ENCODE results near the gene ARHGEF39. TPM values are rescaled to one million over a fixed set of nuclear protein-coding genes. Genes with fewer than 3 reads are reported as not detected.

Gene ARHGEF39
- total RNA-seq, 2 donors from 2014 or later = 4.6 to 14.2 TPM

DNA sequence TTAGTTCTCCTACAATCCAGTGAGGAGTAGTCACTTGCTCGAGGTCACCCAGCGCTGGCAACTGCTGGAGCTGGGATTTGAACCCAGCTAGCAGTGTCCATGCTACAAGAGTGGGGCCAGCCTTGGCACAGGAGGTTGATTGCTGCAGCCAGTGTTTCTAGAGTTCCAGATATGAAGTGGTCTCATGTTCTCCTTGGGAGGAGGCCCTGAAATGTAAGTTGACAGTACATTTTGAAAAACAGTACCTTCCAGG lies 6.1 kb downstream of the ARHGEF39 start:
- Mint-ChIP-seq H3K4me3 (peak overlapping the region; percentile 88), H3K9me3 (no peaks in the 10 kb centered on the region), H3K27ac (peak overlapping the region; percentile 99), H3K4me1 (ENCODE audit: low read depth in 2 of 2) (peaks cover 63 to 64% of the 10 kb centered on the region in 2 donors), H3K27me3 (no peaks in the 10 kb centered on the region), H3K36me3 (peaks cover 6% of the 10 kb centered on the region)
- DNase-seq (ENCODE audit: low spot score) (no peak), ATAC-seq (no peak)

- DNase-seq (ENCODE audit: low spot score) (peak; percentile 91), ATAC-seq (peak; percentile 84 to 89)
- Mint-ChIP-seq H3K4me1 (ENCODE audit: low read depth in 2 of 2) (peaks cover 62 to 63% of the 10 kb centered on the region in 2 donors), H3K36me3 (peaks cover 6% of the 10 kb centered on the region), H3K27ac (peak within 1 kb of the TSS; percentile 99), H3K9me3 (no peaks in the 10 kb centered on the region), H3K27me3 (no peaks in the 10 kb centered on the region), H3K4me3 (peak within 1 kb of the TSS; percentile 88)
Observed at GRCh38 chr9:35658137-35658967, 6.6 kb downstream of the ARHGEF39 start, which contains the start of gene CCDC107. Gene CCDC107, plus strand, starts transcription at chr9:35658292. Its CDS starts 88 bp downstream, at chr9:35658380.

DNA sequence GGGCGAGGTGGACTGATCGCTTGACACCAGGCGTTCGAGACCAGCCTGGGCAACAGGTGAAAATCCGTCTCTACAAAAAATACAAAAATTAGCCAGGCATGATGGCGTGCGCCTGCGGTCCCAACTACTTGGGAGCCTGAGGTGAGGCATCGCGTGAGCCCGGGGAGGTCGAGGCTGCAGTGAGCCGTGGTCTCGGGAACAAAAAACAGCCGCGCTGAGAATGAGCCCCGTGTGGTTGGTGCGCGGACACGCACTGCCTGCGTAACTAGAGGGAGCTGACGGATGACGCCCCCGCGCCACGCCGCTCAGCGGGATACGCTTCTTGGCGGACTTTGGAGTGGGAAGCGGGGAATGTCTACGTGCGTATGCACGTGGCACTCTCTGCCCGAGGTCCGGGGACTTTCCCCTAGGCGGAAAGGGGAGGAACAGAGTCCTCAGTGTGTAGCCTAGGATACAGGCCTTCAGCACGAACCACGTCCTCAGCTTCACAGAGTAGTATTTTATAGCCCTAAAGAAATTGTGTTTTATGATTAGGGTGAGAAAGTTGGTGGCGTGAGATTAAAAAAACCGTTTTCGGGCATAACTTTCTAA lies 7.4 kb downstream of the ARHGEF39 start, which contains the start of gene RMRP:
RMRP (minus strand) TSS at position 474 of the 591 bp plus-strand sequence.
- Mint-ChIP-seq H3K4me1 (ENCODE audit: low read depth in 2 of 2) (peaks cover 56 to 58% of the 10 kb centered on the region in 2 donors), H3K27me3 (no peaks in the 10 kb centered on the region), H3K9me3 (no peaks in the 10 kb centered on the region), H3K27ac (peak within 1 kb of the TSS; percentile 99), H3K36me3 (peaks cover 6% of the 10 kb centered on the region), H3K4me3 (peak within 1 kb of the TSS; percentile 88)
- DNase-seq (ENCODE audit: low spot score) = peak; percentile 97
- peak; percentile 95 to 96 for ATAC-seq

DNA sequence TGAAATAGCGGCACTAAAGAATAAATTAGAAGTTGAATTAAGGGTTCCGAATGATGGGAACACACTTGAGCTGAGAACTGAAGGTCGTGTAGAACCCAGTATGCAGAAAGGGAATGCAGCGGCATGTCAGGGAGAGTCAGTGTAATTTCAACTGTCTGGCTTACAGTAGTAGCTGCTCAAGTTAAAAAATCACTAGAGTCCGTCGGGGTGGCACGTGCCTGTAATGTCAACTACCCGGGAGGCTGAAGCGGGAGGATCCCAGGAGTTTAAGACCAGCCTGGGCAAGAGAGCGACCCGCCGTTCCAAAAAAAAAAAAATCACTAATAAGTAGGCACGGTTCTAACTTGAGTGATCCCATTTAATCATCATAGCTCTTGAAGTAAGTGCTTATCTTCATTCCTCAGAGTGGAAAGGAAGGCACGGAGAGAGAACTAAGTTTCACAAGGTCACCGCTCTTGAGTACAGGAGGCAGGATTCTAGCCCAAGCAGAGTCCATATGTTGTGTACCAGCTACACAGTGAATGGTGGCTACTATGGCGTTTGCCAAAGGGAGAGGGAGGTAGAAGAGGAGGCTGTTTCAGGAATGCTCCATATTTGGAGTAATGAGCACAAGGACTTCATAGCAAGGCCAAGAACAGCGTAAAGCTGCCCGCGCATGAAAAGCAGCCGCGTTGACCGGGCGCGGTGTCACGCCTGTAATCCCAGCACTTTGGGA lies 8.0 kb downstream of the ARHGEF39 start:
- ATAC-seq (no peak), DNase-seq (ENCODE audit: low spot score) (no peak)
- H3K4me3 Mint-ChIP-seq = peak overlapping the region; percentile 88

GRCh38 chr9:35656348-35656747 lies 8.6 kb downstream of the ARHGEF39 start:
- peak overlapping the region; percentile 88 for H3K4me3 Mint-ChIP-seq
- H3K9me3 Mint-ChIP-seq = no peaks in the 10 kb centered on the region
- peaks cover 48 to 52% of the 10 kb centered on the region in 2 donors for H3K4me1 Mint-ChIP-seq (ENCODE audit: low read depth in 2 of 2)
- H3K27me3 Mint-ChIP-seq = no peaks in the 10 kb centered on the region
- H3K36me3 Mint-ChIP-seq = peaks cover 6% of the 10 kb centered on the region
- no peak for DNase-seq (ENCODE audit: low spot score)
- ATAC-seq = no peak
- peak overlapping the region; percentile 99 for H3K27ac Mint-ChIP-seq

More for the DNA sequence above, 8.0 kb downstream of the ARHGEF39 start:
- Mint-ChIP-seq H3K9me3 (no peaks in the 10 kb centered on the region), H3K4me1 (ENCODE audit: low read depth in 2 of 2) (peaks cover 52% of the 10 kb centered on the region in 2 donors), H3K27me3 (no peaks in the 10 kb centered on the region), H3K27ac (peak overlapping the region; percentile 99), H3K36me3 (peaks cover 6% of the 10 kb centered on the region)

DNA sequence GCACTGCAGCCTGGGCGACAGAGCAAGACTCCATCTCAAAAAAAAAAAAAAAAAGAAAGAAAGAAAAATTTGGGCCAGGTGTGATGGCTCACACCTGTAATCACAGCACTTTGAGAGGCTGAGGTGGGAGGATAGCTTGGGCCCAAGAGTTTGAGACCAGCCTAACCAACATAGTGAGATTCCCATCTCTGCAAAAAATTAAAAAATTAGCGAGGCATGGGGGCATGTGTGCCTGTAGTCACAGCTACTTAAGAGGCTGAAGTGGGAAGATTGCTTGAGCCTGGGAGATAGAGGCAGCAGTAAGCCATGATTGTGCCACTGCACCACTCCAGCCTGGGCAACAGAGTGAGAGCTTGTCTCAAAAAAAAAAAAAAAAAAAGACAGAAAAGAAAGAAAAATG lies 11.4 kb downstream of the ARHGEF39 start:
- no peak overlapping the region for H3K4me3 Mint-ChIP-seq
- ATAC-seq = no peak

GRCh38 chr9:35652829-35653209 lies 12.2 kb downstream of the ARHGEF39 start:
- Mint-ChIP-seq H3K27me3 (no peaks in the 10 kb centered on the region), H3K9me3 (no peaks in the 10 kb centered on the region), H3K36me3 (no peaks in the 10 kb centered on the region), H3K4me3 (no peak overlapping the region), H3K4me1 (ENCODE audit: low read depth in 2 of 2) (peaks cover 40 to 45% of the 10 kb centered on the region in 2 donors), H3K27ac (no peak overlapping the region)
- ATAC-seq (no peak), DNase-seq (ENCODE audit: low spot score) (no peak)

More for the DNA sequence above, 11.4 kb downstream of the ARHGEF39 start:
- peaks cover 35 to 39% of the 10 kb centered on the region in 2 donors for H3K4me1 Mint-ChIP-seq (ENCODE audit: low read depth in 2 of 2)
- DNase-seq (ENCODE audit: low spot score) = no peak
- H3K36me3 Mint-ChIP-seq = no peaks in the 10 kb centered on the region
- H3K9me3 Mint-ChIP-seq = no peaks in the 10 kb centered on the region
- no peaks in the 10 kb centered on the region for H3K27me3 Mint-ChIP-seq
- H3K27ac Mint-ChIP-seq = peak overlapping the region in 1 of 2 donors; percentile 60

DNA sequence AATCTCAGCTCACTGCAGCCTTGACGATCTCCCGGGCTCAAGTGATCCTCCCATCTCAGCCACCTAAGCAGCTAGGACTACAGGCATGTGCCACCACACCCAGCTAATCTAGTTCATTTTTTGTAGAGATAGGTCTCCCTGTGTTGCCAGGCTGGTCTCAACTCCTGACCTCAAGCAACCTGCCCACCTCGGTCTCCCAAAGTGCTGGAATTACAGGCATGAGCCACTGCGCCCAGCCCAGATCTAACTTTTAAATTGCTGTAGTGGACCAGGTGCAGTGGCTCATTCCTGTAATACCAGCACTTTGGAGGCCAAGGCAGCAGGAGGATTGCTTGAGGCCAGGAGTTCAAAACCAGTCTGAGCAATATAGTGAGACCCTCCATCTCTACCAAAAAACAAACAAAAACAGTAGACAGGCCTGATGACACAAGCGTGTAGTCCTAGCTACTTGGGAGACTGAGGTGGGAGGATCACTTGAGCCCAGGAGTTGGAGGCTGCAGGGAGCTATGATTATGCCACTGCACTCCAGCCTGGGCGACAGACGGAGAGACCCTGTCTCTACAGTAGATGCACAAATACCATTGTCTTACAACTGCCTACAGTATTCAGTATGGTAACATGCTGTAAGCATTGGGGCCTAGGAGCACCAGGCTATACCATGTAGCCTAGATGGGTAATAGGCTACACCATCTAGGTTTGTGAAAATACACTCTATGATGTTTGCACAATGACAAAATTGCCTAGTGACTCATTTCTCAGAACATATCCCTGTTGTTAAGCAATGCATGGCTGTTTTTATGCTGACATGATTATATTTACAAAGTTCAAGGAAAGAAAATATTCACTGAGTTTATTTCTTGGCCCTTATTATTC lies 12.8 kb downstream of the ARHGEF39 start:
- Mint-ChIP-seq H3K36me3 (no peaks in the 10 kb centered on the region), H3K27me3 (no peaks in the 10 kb centered on the region), H3K27ac (no peak overlapping the region), H3K4me1 (ENCODE audit: low read depth in 2 of 2) (peaks cover 40 to 45% of the 10 kb centered on the region in 2 donors), H3K9me3 (no peaks in the 10 kb centered on the region), H3K4me3 (peak overlapping the region; percentile 38)
- no peak for DNase-seq (ENCODE audit: low spot score)
- peak; percentile 34 to 41 for ATAC-seq

- ATAC-seq = no peak
- Mint-ChIP-seq H3K4me1 (ENCODE audit: low read depth in 2 of 2) (peaks cover 34 to 35% of the 10 kb centered on the region in 2 donors), H3K27me3 (no peaks in the 10 kb centered on the region), H3K36me3 (no peaks in the 10 kb centered on the region), H3K27ac (peak within 1 kb of the TSS; percentile 86 to 94), H3K4me3 (peak within 1 kb of the TSS; percentile 60), H3K9me3 (no peaks in the 10 kb centered on the region)
- DNase-seq (ENCODE audit: low spot score) = no peak
Observed at GRCh38 chr9:35650341-35651158, 14.4 kb downstream of the ARHGEF39 start, which contains the start of gene SIT1. Gene SIT1, minus strand, starts transcription at chr9:35650931. Its CDS starts 78 bp downstream, at chr9:35650853.

DNA sequence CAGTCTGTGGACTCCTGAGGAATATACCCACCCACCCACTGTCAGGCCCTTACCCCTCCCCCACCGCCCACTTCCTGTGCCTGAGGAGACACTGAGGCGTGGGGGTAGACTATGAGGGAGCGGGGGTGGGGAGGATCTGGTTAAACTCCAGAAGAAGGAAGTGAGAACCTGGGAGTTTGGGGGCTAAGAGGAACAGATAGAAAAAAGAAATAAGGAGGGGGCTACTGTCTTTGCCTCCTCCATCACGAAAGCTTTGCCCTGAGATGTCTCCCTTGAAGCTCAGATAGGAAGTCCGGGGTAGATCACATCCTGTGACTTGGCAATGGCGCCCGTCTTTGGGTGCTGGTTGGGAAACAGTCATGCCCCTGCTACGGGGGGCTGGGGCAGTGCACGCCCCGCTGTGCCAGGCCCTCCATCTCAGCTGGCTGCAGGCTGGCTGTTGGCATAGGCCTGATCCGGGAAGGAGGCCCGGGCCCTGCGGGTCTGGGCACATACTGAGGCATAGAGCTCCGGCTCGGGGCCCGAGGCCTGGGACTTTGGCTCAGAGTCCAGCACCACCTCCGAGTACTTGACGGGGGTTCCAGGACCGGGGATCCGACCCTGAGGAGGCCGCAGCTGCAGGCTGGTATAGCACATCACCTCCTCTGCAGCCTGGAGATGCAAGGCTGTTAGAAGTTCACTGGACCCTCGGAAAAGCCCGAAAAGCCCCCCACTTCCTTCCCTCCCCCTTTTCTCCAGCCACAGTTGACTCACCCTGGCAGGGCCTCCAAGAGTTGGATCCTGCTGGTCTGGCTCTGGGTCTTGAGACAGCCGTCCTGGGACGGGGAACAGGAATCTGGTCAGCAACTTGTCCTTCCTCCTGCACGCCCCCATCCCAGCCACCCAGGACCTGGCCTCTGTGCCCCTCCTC lies 15.3 kb downstream of the ARHGEF39 start:
- DNase-seq (ENCODE audit: low spot score) = no peak
- H3K4me3 Mint-ChIP-seq = peak overlapping the region; percentile 60
- H3K4me1 Mint-ChIP-seq (ENCODE audit: low read depth in 2 of 2) = peaks cover 36% of the 10 kb centered on the region in 2 donors
- H3K27ac Mint-ChIP-seq = peak overlapping the region; percentile 86 to 94
- H3K27me3 Mint-ChIP-seq = no peaks in the 10 kb centered on the region
- no peaks in the 10 kb centered on the region for H3K36me3 Mint-ChIP-seq
- H3K9me3 Mint-ChIP-seq = no peaks in the 10 kb centered on the region
- ATAC-seq = no peak

DNA sequence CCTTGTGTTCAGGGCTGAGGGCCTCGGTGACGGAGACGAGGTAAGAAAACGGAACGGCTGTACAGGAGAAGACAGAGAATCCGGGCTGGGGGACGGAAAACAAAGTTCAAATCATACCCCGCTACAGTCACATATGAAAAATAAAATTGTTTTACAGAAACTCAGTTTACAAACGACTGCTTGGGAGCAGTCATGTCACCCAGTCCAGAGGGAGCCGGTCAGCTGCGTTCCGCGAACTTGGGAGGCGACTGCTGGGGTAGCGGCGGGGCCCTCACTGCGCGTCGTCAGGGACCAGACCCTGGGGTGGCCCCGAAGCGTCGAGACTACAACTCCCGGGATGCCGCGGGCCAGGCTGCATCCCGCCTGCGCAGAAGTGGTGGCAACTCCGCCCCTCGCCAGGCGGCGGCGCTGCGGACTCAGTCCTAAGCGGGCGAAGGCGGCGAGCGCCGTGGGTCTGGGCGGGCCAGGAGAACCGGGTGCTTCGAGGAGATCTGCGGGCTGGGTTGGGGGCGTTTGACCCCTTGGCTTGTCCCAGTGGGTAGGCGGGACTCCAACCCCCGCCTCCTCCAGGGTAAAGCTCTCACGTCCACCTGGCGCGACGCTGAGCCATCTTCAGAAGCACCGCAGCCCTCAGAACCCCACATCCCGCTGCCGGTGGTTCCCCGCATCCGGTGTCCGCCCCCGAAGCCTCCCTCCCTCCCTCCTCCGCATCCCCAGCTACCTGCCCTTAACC lies 18.3 kb downstream of the ARHGEF39 start:
- peak; percentile 97 to 98 for ATAC-seq
- no peaks in the 10 kb centered on the region for H3K9me3 Mint-ChIP-seq
- peaks cover 37 to 44% of the 10 kb centered on the region in 2 donors for H3K4me1 Mint-ChIP-seq (ENCODE audit: low read depth in 2 of 2)
- no peaks in the 10 kb centered on the region for H3K27me3 Mint-ChIP-seq
- peak overlapping the region; percentile 97 for H3K4me3 Mint-ChIP-seq
- H3K36me3 Mint-ChIP-seq = no peaks in the 10 kb centered on the region
- peak; percentile 95 for DNase-seq (ENCODE audit: low spot score)
- H3K27ac Mint-ChIP-seq = peak overlapping the region; percentile 94 to 98

All from natural killer cell treated with Interleukin-12 subunit alpha and Interleukin-12 subunit beta and Interleukin-15 and Interleukin-18, amount 100 ng/mL, for 72 hours (primary cell).